GM21390 (cell line): ENCODE data around the gene RSBN1.

ENCODE experiments used
- ATAC-seq: cut with Tn5 transposase; IDR thresholded peaks from one replicate; pipeline ENCODE4 v1.9.1; 2021; ENCODE audit not compliant: unreplicated experiment

Gene RSBN1

DNA sequence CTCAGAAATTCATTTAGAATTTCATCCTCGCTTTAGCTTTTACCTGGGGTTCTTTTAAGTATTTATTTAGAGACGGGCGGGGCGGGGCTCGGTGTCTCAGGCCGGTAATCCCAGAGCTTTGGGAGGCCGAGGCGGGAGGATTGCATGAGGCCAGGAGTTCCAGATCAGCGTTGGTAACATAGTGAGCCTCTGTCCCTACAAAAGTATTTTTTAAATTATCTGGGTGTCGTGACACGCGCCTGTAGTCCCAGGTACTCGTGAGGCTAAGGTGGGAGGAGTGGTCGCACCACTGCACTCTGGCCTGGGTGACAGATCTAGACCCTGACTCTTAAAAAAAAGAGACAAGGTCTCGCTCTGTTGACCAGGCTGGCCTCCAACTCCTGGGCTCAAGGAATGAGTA is 942 bp upstream of the RSBN1 start:
- ATAC-seq, result no peak

DNA sequence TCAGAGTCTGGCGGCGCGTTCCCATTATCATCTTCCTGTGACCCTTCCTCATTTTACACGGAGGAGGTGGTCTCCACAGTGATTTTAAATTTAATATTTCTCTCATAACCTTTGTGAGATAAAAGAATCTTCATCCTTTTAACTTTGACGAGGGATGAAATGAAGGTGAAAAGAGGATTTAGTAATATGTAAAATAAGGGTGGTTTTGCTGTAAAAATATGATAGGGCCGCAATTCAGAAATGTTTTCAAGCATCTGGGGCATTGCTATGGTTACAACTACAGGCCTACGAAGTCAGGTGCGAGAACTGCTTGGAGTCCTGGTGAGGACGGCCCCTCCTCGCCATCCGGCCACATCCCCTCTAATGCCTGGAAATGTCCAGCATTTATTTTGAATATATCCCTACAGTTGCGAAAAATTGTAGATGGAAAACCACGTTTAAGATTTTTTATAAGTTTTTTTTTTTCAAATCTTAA is 422 bp upstream of the RSBN1 start:
- ATAC-seq, result no peak

- ATAC-seq, result peak; percentile 21
Measured at GRCh38 chr1:113811156-113811887, 954 bp downstream of the RSBN1 start.

GRCh38 chr1:113809670-113810602 is 2.3 kb downstream of the RSBN1 start:
- ATAC-seq, result no peak

DNA sequence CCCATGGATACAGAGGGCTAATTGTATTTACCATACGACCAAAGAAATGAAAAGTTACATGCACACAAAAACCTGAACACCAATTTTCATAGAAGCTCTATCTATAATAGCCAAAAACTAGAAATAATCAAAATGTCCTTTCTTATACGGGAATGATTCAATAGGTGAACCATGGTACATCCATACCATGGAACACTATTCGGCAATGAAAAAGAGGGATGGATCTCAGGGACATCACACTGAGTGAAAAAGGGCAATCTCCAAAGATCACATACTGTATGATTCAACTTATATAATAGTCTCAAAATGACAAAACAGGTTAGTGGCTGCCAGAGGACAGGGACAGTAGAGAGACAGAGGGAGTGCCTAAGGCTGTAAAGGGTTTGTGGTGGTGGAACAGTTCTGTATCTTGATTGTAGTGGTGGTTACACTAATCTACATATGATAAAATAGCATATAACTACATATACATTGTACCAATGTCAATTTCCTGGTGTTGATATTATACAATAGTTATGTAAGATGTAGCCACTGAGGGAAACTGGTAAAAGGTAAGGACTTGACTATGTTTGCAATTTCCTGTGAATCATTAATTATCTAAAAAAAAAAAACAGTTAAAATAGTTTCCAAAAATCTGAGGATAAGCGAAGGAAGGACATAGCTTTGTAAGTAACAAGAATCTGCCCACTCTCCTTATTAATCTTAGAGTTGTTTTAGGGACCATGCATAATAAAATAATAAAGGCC is 3.7 kb downstream of the RSBN1 start:
- ATAC-seq, result no peak

GRCh38 chr1:113805639-113806038 is 6.6 kb downstream of the RSBN1 start:
- no peak for ATAC-seq

DNA sequence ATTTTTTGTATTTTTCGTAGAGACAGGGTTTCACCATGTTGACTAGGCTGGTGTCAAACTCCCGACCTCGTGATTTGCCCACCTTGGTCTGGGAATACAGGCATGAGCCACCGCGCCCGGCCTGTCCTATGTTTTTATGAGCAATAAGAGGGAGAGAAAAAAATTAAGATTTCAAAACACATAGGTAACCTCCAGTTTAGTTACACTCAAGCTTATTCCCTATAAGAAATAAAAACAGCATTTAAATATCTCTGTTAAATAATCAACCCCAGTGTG is 7.1 kb downstream of the RSBN1 start:
- no peak for ATAC-seq

- no peak for ATAC-seq
Measured at GRCh38 chr1:113804421-113805255, 7.6 kb downstream of the RSBN1 start.

- ATAC-seq, result no peak
Measured at GRCh38 chr1:113802367-113803007, 9.8 kb downstream of the RSBN1 start.

DNA sequence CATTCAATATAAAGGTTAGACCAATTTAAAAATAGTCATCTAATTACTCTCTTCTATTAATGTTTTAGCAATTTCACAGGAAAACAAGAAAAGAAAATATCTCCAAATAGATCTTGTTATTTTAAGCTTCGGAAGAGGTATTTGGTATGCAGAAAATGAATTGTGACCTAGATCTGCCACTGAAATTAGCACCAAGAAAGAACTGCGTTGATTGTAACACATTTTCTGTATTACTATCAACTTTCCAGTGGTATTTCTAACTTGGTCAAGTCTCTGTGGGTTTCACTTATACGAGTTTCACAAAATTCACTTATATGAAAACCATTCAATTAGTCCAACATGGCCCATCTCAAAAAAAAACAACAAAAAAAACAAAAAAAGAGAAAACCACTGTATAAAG is 11.8 kb downstream of the RSBN1 start:
- no peak for ATAC-seq

- no peak for ATAC-seq
Measured at GRCh38 chr1:113797472-113797871, 14.8 kb downstream of the RSBN1 start.

DNA sequence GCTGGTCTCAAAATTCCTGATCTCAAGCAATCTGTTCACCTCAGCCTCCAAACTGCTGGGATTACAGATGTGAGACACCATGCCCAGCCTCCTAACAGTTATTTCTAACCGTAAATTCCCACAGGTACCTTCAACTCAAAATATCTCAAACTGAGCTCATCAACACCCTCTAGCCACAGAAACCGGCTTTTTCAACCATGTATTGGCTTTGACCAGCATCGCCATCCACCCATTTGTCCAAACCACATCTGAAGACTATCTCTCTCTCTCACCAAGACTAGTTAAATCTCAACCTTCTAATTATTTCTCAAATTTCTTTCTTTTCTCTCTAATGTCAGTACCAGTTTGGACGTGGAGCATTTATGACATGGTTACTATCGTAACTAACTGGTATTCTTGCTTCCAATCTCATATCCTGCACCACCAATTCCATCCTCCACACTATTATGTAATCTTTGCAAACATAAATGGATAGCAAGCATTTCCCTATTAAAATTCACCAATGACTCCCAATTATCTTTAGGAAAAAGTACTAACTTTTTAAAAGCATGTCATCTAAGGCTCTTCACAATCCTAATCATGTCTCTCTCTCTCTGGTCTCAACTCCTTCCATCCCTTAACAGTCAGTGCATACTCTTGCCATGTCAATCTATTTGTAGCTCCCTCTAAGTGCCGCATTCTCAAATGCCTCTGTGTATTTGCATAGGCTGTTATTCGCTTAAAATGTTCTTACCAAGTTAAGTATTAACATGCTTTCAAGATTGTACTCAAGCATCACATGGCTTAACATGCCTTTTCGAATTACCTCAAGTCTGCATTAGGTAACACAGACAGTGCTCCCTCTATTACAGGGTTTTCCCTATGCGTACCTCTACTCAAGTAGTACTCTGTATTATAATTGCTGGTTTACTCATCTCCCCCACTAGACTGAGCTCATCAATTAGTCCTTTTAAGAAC is 18.1 kb downstream of the RSBN1 start:
- peak; percentile 43 for ATAC-seq

DNA sequence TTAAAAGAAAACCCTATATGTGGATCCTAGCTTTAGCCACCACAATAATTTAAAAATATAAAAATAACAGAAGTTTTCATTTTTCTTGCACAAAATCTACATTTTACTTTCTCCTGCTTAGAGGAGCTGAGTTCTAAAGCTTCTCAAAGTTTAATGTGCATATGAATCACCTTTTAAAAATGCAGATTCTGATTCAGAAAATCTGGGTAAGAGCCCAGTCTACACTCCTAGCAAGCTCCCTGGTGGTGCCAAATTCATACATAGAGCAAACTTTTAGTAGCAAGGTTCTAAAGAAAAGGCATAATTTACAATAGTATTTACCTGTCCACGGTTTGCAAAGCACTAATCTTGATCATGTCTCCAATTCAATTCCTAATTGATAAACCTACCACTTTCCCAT is 19.3 kb downstream of the RSBN1 start:
- no peak for ATAC-seq

GRCh38 chr1:113792471-113792870 is 19.8 kb downstream of the RSBN1 start:
- peak; percentile 66 for ATAC-seq

DNA sequence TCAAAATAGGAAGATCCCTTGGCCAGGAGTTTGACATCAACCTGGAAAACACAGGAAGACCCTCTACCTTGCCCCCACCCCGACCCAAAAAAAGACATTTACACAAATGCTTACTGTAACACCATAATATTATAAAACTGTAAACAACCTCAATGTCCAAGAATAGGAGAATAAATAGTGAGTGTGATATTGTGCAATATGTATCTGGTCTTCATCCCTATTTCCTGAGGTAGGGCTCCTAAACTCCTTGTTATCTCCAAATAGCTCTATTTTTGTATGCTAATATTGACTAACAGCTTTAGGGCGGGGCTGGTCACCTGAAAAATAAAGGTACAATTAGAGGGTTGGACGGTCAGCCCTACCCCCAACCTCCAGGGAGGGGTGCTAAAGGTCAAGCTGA is 23.5 kb downstream of the RSBN1 start:
- no peak for ATAC-seq

DNA sequence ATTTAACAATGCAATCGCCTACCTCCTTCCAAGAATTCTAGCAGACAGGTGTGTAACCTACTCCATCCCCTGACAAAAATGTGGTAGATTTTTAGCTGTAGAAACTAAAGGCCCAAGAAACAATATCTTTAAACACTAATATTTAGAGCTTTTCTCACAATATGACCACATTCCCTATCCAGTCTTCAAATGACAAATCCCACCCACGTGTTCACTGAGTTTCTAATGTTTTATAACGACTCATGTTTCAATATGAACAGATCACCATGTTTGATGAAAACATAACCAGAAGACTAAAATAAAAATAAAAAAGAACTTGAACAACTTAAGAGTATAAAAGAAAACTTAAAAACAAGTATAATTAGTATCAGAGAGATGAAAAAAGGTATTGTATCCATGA is 24.6 kb downstream of the RSBN1 start:
- no peak for ATAC-seq

DNA sequence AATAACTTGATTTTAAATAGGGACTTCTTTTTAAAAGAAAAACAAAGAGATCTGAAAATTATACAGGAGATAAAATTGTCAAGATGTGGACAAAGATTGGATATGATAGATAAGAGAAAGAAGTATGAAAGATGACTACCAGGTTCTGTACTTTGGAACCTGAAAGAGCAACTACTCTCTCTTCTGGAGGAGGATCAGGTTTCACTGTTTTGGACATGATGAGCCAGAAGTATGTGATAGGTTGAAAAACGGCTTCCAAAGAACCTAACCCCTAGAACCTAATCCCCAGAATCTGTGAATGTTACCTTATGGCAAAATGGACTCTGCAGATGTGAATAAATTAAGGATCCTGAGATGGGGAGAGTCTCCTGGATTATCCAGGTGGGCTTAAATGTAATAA is 26.2 kb downstream of the RSBN1 start:
- ATAC-seq, result no peak

GRCh38 chr1:113784104-113784779 is 28.0 kb downstream of the RSBN1 start:
- peak; percentile 61 for ATAC-seq
